Neural crest cell (in vitro differentiated cells): ENCODE data around the gene TOM1. TPM values are rescaled to one million over a fixed set of nuclear protein-coding genes. Genes with fewer than 3 reads are reported as not detected.

Experiments
- DNase-seq: peaks from one replicate; pipeline ENCODE4 v3.0.0; 2021; ENCODE audit warnings: low read depth, mixed read lengths, low spot score
- H3K27ac Mint-ChIP-seq: one replicate; pipeline ENCODE4 v1.8.0; 2021; ENCODE audit warnings: mild to moderate bottlenecking, mixed read lengths; ENCODE audit not compliant: unreplicated experiment
- H3K27me3 Mint-ChIP-seq: 2 replicates; pipeline ENCODE4 v1.8.0; 2021; ENCODE audit warnings: low read depth, mild to moderate bottlenecking, mixed read lengths
- H3K36me3 Mint-ChIP-seq: 2 replicates; pipeline ENCODE4 v1.8.0; 2021; ENCODE audit warnings: low read depth, mild to moderate bottlenecking, mixed read lengths
- H3K4me1 Mint-ChIP-seq: 2 replicates; pipeline ENCODE4 v1.8.0; 2021; ENCODE audit warnings: mixed read lengths
- H3K4me3 Mint-ChIP-seq: one replicate; pipeline ENCODE4 v1.8.0; 2021; ENCODE audit warnings: mild to moderate bottlenecking, mixed read lengths
- H3K9me3 Mint-ChIP-seq: 2 replicates; pipeline ENCODE4 v1.8.0; 2021; ENCODE audit warnings: mixed read lengths
- total RNA-seq: library from RNA; stranded (reverse); gene quantifications from 2 replicates; pipeline ENCODE4 v1.2.1, GENCODE V29; 2021
- TF ChIP-seq, protein P1 (sequence below): fragments of 200-600 bp; sonication (generic); conservative IDR thresholded peaks from 2 replicates; pipeline ENCODE4 v1.5.0; 2021; ENCODE audit warnings: antibody characterized with exemption, mild to moderate bottlenecking

The TOM1 gene
- total RNA-seq, 1 donor from 2014 or later = 24.7 TPM

DNA sequence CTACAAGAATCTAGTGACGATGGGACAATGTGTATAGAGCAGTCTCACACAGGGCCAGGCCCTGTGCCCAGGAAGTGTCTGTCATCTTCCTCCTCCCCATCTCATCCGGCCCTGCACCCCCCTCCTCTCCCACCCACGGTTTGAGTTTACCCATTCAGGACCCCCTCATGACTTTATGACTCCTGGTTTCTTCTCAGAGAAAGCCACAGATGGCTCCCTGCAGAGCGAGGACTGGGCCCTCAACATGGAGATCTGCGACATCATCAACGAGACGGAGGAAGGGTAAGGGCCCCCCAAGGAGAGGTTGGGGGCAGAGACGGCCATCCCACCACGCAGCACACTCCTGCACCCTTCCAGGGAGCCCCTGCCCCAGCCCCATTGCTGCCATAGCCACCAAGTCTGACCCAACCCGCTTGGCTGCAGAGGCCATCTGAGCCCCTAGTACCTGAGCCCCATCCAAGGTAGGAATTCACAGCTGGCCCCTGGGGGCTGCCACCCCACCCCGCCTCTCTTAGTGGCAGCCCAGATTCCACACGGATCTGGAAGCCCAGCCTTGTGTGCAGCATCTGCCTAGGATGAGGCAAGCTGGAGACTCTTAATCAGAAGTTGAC, 18.1 kb downstream of the TOM1 start:
- H3K36me3 Mint-ChIP-seq = no peaks in the 10 kb centered on the region
- TF ChIP-seq, protein P1, sequence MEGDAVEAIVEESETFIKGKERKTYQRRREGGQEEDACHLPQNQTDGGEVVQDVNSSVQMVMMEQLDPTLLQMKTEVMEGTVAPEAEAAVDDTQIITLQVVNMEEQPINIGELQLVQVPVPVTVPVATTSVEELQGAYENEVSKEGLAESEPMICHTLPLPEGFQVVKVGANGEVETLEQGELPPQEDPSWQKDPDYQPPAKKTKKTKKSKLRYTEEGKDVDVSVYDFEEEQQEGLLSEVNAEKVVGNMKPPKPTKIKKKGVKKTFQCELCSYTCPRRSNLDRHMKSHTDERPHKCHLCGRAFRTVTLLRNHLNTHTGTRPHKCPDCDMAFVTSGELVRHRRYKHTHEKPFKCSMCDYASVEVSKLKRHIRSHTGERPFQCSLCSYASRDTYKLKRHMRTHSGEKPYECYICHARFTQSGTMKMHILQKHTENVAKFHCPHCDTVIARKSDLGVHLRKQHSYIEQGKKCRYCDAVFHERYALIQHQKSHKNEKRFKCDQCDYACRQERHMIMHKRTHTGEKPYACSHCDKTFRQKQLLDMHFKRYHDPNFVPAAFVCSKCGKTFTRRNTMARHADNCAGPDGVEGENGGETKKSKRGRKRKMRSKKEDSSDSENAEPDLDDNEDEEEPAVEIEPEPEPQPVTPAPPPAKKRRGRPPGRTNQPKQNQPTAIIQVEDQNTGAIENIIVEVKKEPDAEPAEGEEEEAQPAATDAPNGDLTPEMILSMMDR = no peak
- no peaks in the 10 kb centered on the region for H3K27me3 Mint-ChIP-seq

DNA sequence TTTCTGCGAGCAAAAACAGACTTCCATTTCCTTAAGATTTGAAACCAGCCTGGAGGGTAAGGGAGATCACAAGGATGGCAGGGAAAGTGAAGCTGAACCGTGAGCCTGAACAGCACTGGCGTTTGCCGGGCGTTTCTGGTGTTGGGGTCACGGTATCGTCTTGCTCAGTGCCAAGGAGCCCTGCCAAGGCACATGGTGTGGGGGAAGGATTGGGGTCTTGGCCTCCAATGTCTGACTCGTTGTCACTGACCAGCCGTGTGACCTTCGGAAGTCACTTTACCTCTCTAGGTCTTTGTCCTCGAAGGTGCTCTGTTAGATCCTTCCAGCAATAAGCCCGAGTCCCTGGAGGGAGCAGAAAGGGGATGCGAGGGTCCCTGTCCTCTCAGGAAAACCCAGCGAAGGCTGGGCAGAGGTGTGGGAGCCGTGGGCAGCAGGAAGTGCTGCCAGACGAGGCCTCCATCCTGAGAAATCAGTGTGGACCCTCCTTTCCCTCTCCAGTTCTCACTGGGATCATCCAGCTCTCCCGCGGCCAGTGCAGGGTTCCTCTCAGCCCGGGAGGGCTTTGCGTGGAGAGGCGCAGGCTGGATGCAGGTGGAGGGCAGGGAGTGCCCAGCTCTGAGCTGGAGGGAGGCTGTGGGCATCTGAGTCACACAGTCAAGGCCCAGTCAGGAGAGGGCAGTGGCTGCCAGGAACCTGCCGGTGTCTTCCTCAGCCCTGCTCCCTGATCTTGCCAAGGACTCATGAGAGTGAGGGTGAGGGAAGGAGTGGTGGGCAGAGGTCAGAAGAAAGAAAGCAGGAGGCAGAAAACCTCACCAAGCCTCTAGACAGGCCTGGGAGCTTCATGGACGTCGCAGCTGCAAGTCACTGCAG, 18.9 kb downstream of the TOM1 start:
- H3K9me3 Mint-ChIP-seq = no peaks in the 10 kb centered on the region
- H3K4me1 Mint-ChIP-seq = no peaks in the 10 kb centered on the region
- H3K27me3 Mint-ChIP-seq = no peaks in the 10 kb centered on the region
- no peak for DNase-seq
- no peak overlapping the region for H3K27ac Mint-ChIP-seq
- H3K4me3 Mint-ChIP-seq = no peak overlapping the region
- TF ChIP-seq, protein P1 = no peak
- no peaks in the 10 kb centered on the region for H3K36me3 Mint-ChIP-seq

More for the DNA sequence above, 18.1 kb downstream of the TOM1 start:
- Mint-ChIP-seq H3K4me3 (no peak overlapping the region), H3K27ac (peak overlapping the region; percentile 71), H3K4me1 (peaks cover 5% of the 10 kb centered on the region), H3K9me3 (no peaks in the 10 kb centered on the region)
- DNase-seq = no peak

DNA sequence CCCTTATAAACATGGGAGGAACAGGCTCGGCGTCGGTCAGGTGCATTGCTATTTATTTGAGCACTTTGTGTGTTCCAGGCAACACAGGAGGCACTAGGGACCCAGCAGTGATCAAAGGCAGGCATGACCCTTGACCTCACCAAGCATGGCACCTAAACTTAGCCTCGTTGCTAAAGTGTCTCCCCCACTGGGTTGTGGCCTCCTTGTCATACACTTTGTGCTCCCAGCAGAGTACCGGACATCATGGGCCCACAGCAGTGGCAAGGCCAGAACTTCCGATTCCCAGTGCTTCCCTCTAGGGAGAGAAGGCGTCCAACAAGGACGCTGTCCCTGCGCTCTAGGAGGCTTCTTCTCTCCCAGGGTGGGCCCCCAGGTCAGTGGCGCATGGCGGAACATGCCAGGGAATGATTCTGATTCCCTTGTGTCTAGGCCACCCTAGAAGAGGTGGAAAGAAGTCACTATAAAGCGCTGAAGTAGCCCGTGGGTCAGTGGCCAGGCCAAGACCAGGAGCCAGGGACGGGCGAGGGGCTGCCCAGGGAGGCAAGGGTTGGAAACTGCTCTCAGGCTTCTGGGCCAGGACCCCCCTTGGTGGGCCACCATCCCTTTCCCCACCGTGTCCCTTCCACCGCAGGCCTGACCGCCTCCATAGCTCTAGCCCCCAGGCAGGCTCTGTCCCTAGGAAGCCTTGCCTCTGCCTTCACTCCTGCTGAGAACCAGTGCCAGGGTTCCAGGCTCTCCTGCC, 19.7 kb downstream of the TOM1 start:
- no peak for DNase-seq
- Mint-ChIP-seq H3K4me3 (no peak overlapping the region), H3K27me3 (no peaks in the 10 kb centered on the region)

DNA sequence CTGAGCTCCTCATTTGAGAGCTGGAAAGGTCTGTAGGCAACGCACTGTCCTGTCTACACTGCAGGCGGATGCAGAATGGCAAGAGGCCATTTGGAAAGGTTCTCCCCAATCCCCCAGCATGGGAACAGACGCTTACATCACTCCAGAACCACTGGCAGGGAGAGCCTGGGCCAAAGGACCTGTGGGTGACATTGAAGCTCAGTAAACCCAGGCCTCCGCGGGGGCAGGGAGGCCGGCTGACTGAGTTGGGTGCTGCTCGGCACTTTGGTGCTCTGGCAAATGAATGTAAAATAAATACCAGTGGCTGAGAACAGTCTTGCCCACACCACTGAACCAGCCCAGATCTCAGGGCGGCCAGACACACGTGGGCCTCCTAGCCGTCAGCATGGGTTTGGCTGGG, 22.4 kb downstream of the TOM1 start:
- Mint-ChIP-seq H3K9me3 (no peaks in the 10 kb centered on the region), H3K27me3 (no peaks in the 10 kb centered on the region), H3K4me1 (no peaks in the 10 kb centered on the region), H3K36me3 (no peaks in the 10 kb centered on the region), H3K4me3 (no peak overlapping the region), H3K27ac (no peak overlapping the region)
- no peak for DNase-seq
- TF ChIP-seq, protein P1 = no peak

More for the DNA sequence above, 19.7 kb downstream of the TOM1 start:
- no peak overlapping the region for H3K27ac Mint-ChIP-seq
- no peaks in the 10 kb centered on the region for H3K36me3 Mint-ChIP-seq
- no peaks in the 10 kb centered on the region for H3K9me3 Mint-ChIP-seq
- TF ChIP-seq, protein P1 = no peak
- no peaks in the 10 kb centered on the region for H3K4me1 Mint-ChIP-seq

DNA sequence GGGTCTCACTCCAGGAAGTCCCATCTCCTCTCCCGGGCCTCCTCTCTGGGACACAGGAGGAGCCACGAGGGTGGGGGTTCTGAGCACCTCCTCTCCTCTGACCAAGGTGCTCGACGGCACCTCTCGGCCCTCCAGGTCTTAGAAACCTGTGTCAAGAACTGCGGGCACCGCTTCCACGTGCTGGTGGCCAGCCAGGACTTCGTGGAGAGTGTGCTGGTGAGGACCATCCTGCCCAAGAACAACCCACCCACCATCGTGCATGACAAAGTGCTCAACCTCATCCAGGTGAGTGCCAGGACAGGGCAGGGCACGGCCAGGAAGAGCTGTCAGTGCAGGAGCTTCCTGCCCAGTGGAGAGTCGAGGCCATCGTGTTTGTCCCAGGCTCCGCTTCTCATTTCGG, 23.2 kb downstream of the TOM1 start:
- no peak for DNase-seq
- Mint-ChIP-seq H3K27me3 (no peaks in the 10 kb centered on the region), H3K27ac (no peak overlapping the region), H3K9me3 (no peaks in the 10 kb centered on the region), H3K4me3 (no peak overlapping the region), H3K36me3 (no peaks in the 10 kb centered on the region), H3K4me1 (no peaks in the 10 kb centered on the region)
- TF ChIP-seq, protein P1 = no peak
